GM21786 (cell line): ENCODE data around the gene PPP6C.
"Not testable (repeated sequence)": the region's sequence is repeated elsewhere in the genome, so short reads cannot be mapped to it uniquely, and the experiment has no call there.

Experiments used
- ATAC-seq: cut with Tn5 transposase; IDR thresholded peaks from one replicate; pipeline ENCODE4 v1.9.1; 2021; ENCODE audit not compliant: unreplicated experiment

Gene PPP6C

GRCh38 chr9:125142560-125143376 is 46.8 kb downstream of the PPP6C start:
- ATAC-seq: peak; percentile 6

DNA sequence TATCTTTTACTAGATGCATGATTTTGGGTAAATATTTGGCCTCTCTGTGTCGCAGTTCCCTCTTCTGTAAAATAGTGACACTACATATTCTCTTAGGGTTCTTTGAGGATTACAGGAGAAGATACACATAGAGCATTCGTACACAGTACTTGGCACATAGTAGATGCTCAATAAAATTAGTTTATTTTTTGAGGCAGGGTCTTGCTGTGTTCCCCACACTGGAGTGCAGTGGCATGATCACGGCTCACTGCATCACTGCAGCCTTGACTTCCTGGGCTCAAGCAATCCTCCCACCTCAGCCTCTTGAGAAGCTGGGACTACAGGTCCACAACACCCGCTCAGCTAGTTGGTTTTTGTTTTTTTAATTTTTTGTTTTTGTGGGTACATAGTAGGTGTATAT is 47.9 kb downstream of the PPP6C start:
- no peak for ATAC-seq

GRCh38 chr9:125141251-125141650 is 48.4 kb downstream of the PPP6C start:
- ATAC-seq: no peak

- no peak for ATAC-seq
Observed at GRCh38 chr9:125140576-125140975, 49.0 kb downstream of the PPP6C start.

- ATAC-seq: no peak
Observed at GRCh38 chr9:125137200-125137599, 52.4 kb downstream of the PPP6C start.

GRCh38 chr9:125134976-125135375 is 54.6 kb downstream of the PPP6C start:
- ATAC-seq: no peak

GRCh38 chr9:125133403-125134329 is 55.9 kb downstream of the PPP6C start:
- ATAC-seq: no peak

DNA sequence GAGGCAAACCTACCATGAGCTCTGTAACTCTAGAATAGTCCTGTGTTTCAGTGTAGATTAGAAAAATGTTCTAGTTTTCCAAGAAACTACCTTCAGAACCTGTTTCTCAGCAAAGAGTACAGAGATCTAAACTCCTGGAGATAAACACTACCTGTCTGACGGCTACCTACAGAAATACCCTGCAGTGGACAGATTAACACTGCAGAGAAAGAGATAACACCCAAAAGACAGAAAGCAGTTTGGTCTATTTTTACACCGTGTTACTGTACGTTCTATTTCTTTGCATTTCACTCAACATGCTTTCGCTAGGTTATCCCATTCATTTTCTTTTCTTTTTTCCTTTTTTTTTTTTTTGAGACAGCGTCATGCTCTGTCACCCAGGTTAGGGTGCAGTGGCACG is 57.8 kb downstream of the PPP6C start:
- ATAC-seq: no peak

DNA sequence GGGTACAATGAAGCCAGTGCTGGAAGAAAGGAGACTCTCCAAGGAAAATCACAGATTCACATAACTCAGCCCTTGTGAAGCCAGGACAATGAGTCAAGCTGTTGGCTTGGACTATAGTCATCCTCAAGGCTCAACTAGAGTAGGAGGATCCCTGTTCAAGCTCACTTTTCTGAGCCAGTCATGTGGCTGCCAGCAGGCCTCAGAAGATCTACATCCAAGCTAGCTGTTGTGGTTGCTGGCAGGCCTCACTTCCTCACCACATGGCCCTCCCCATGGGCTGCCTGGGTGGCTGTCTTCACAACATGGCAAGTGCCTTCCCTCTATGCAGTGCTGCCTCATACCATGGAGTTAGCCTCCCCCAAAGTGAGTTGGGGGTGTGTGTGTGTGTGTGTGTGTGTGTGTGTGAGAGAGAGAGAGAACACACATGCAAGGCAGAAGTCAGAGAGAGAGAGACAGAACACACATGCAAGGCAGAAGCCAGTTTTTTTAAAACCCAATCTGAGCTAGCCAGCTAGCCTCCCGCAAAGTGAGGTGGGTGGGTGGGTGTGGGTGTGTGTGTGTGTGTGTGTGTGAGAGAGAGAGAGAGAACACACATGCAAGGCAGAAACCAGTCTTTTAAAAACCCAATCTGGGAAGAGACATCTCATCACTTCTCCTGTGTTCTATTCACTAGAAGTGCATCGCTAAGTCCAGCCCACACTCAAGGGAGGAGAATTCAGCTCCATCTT is 63.4 kb downstream of the PPP6C start:
- peak; percentile 94 for ATAC-seq

DNA sequence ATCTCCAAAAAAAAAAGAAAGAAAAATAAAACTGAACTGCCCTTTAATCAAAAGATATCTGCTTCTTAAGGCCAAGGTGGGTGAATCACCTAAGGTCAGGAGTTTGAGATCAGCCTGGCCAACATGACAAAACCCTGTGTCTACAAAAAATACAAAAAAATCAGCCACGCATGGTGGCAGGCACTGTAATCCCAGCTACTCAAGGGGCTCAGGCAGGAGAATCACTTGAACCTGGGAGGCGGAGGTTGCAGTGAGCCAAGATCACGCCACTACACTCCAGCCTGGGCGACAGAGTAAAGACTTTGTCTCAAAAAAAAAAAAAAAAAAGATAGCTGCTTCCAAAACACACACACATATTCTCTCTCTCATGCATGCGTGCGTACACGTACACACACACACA is 64.1 kb downstream of the PPP6C start:
- ATAC-seq: no peak

DNA sequence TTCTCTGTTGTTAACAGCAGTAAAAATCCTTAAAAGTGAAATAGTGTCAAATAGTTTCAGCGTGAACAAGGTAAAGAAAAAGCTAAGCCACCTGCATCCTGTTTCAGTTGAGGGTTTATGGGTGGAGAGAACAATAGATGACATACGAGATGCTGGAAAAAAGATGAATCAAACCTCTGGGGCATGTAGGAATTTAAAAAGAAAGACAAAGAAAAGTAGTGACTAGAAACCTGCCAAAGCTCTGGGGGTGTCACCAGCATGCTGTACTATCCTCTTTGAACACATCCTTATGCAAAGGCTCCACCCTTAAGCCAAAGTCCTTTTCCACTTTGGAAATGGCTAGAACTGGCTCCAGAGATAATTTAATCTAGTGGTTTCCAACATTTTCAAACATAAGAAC is 68.5 kb downstream of the PPP6C start:
- no peak for ATAC-seq

GRCh38 chr9:125119643-125120286 is 69.8 kb downstream of the PPP6C start:
- ATAC-seq: no peak

DNA sequence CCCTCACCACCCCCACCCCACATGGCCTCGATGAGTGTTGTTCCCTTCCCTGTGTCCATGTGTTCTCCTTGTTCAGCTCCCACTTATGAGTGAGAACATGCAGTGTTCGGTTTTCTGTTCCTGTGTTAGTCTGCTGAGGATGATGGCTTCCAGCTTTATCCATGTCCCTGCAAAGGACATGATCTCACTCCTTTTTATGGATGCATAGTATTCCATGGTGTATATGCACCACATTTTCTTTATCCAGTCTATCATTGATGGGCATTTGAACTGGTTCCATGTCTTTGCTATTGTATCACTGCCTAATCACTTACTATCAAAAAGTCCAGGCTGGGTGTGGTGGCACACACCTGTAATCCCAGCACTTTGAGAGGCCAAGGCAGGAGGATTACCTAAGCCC is 70.9 kb downstream of the PPP6C start:
- not testable (repeated sequence) for ATAC-seq

GRCh38 chr9:125114503-125114902 is 75.1 kb downstream of the PPP6C start:
- not testable (repeated sequence) for ATAC-seq

DNA sequence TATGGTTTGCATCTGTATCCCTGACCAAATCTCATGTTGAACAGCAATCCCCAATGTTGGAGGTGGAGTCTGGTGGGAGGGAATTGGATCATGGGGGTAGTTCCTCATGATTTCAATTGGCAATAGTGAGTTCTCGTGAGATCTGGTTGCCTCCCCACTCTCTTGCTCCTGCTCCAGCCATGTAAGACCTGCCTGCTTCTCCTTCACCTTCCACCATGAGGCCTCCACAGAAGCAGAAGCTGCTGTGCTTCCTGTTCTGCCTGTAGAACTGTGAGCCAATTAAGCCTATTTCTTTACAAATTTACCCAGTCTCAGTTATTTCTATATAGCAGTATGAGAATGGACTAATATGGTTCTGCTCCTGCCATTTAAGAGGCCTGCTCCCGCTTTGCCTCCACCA is 79.1 kb downstream of the PPP6C start:
- ATAC-seq: no peak

DNA sequence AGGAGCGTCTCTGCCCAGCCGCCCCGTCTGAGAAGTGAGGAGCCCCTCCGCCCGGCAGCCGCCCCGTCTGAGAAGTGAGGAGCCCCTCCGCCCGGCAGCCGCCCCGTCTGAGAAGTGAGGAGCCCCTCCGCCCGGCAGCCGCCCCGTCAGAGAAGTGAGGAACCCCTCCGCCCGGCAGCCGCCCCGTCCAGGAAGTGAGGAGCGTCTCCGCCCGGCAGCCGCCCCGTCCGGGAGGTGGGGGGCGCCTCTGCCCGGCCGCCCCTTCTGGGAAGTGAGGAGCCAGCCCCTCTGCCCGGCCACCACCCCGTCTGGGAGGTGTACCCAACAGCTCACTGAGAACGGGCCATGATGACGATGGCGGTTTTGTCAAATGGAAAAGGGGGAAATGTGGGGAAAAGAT is 81.1 kb downstream of the PPP6C start:
- ATAC-seq: not testable (repeated sequence)

DNA sequence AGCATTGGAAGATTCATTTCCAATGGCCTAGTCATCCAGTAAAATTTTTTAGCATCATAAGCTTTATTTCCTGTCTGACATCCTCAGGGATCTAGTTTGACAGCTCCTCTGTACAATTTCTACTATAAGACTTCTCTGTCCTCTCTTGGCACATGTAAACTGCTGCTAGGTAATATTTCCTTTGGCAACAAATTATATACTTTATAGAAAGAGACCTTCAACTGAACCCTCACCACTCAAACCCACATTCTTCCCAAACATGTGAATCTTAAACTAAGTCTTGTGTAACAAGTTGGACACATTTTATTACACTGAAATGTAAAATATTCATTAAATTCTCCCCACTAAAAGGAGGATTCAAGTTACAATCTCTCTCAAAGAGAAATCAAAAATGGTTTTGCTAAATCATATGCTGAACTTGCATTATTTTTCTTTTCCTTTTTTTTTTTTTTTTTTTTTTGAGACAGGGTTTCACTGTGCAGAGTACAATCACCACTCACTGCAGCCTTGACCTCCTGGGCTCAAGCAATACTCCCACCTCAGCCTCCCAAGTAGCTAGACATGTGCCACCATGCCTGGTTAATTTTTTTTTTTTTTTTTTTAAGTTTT is 83.2 kb downstream of the PPP6C start:
- no peak for ATAC-seq

- ATAC-seq: no peak
Observed at GRCh38 chr9:125103770-125104460, 85.7 kb downstream of the PPP6C start.

GRCh38 chr9:125103021-125103420 is 86.6 kb downstream of the PPP6C start:
- no peak for ATAC-seq

DNA sequence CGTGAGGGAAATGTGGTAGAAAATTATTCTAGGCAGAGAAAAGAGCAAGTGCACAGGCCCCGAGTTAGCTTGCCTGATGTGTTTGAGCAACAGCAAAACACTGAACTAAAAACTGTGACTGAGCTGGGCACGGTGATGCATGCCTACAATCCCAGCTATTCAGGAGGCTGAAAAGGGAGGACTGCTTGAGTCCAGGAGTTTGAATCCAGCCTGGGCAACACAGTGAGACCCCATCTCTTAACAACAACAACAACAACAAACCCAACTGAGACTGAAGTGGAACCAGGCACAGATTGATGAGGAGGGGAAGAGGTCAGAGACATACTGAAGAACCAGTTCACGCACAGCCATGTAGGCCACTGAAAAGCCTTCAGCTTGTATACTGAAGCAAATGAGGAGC is 88.8 kb downstream of the PPP6C start:
- no peak for ATAC-seq
